SU-DHL-6 (cell line): Measurements from ENCODE around the gene SORCS2.

ENCODE experiments used
- H2AFZ ChIP-seq: fragments of 200-600 bp; sonication (generic); 2 replicates; pipeline ENCODE4 v1.6.1; 2014; ENCODE audit warnings: low read depth, mild to moderate bottlenecking, moderate library complexity, mixed read lengths, antibody characterized with exemption, low read length; ENCODE audit not compliant: severe bottlenecking
- H3F3A ChIP-seq: fragments of 200-600 bp; shearing (Covaris generic); 2 replicates; pipeline ENCODE4 v1.6.0; 2016; ENCODE audit warnings: antibody characterized with exemption, mild to moderate bottlenecking; ENCODE audit not compliant: insufficient read depth
- H3K27ac ChIP-seq: fragments of 200-600 bp; sonication (generic); 2 replicates; pipeline ENCODE4 v1.5.1; 2016; ENCODE audit warnings: low read depth, mild to moderate bottlenecking, low read length, moderate library complexity, mixed read lengths
- H3K27me3 ChIP-seq: fragments of 200-600 bp; sonication (generic), shearing (Covaris generic); 2 replicates; pipeline ENCODE4 v1.6.0; 2014; ENCODE audit warnings: mild to moderate bottlenecking, low read length
- H3K36me3 ChIP-seq: fragments of 200-600 bp; sonication (generic); 2 replicates; pipeline ENCODE4 v1.6.1; 2014; ENCODE audit warnings: mild to moderate bottlenecking, low read length, mixed read lengths
- H3K4me2 ChIP-seq: fragments of 300-600, 200-600 bp; shearing (Covaris generic), sonication (generic); 2 replicates; pipeline ENCODE4 v1.6.0; 2014; ENCODE audit warnings: low read length, low read depth, mild to moderate bottlenecking; ENCODE audit not compliant: poor library complexity, severe bottlenecking
- H3K4me3 ChIP-seq: fragments of 200-600 bp; sonication (generic); 2 replicates; pipeline ENCODE4 v1.5.1; 2014; ENCODE audit warnings: antibody characterized with exemption, low read length, mild to moderate bottlenecking, mixed read lengths; ENCODE audit not compliant: insufficient read depth, poor library complexity, severe bottlenecking
- H3K79me2 ChIP-seq: fragments of 200-600 bp; sonication (generic); 2 replicates; pipeline ENCODE4 v1.6.1; 2014; ENCODE audit warnings: mild to moderate bottlenecking, low read length, moderate library complexity; ENCODE audit not compliant: insufficient read depth
- H3K9ac ChIP-seq: fragments of 200-600 bp; sonication (generic); 2 replicates; pipeline ENCODE4 v1.7.0; 2014; ENCODE audit warnings: mild to moderate bottlenecking, low read length
- H3K9me2 ChIP-seq: fragments of 200-600 bp; sonication (generic); replicated peaks from 2 replicates; pipeline ENCODE4 v1.6.1; 2014; ENCODE audit warnings: low read length; ENCODE audit not compliant: insufficient read depth
- H3K9me3 ChIP-seq: fragments of 200-600 bp; sonication (generic); 2 replicates; pipeline ENCODE4 v1.6.1; 2014; ENCODE audit warnings: low read length, mixed read lengths; ENCODE audit not compliant: insufficient read depth
- H4K20me1 ChIP-seq: fragments of 200-600 bp; sonication (generic); 2 replicates; pipeline ENCODE4 v1.6.1; 2014; ENCODE audit warnings: low read depth, mild to moderate bottlenecking, antibody characterized with exemption, low read length, moderate library complexity, mixed read lengths
- CTCF ChIP-seq: fragments of 200-600 bp; sonication (generic); IDR thresholded peaks from one replicate; pipeline ENCODE4 v1.5.1; 2017; ENCODE audit warnings: antibody characterized with exemption, mild to moderate bottlenecking, low read length, moderate library complexity; ENCODE audit not compliant: insufficient read depth, poor library complexity, severe bottlenecking
- EZH2phosphoT487 ChIP-seq: fragments of 200-600 bp; sonication (generic), shearing (Covaris generic); conservative IDR thresholded peaks from 2 replicates; pipeline ENCODE4 v1.6.1; 2018; ENCODE audit warnings: mild to moderate bottlenecking, antibody characterized with exemption, low read length, moderate library complexity, mixed read lengths

Gene SORCS2

GRCh38 chr4:7475207-7475606 is 282.9 kb downstream of the SORCS2 start:
- Histone ChIP-seq H3K4me2 (no peak overlapping the region), H4K20me1 (no peaks in the 10 kb centered on the region), H3K9me2 (no peaks in the 10 kb centered on the region), H2AFZ (no peak overlapping the region), H3K79me2 (no peaks in the 10 kb centered on the region), H3K27me3 (no peaks in the 10 kb centered on the region), H3K36me3 (no peaks in the 10 kb centered on the region), H3F3A (no peaks in the 10 kb centered on the region), H3K4me3 (no peak overlapping the region), H3K27ac (no peak overlapping the region), H3K9me3 (no peaks in the 10 kb centered on the region), H3K9ac (no peak overlapping the region)
- TF ChIP-seq EZH2phosphoT487 = no peak

GRCh38 chr4:7476820-7477219 is 284.5 kb downstream of the SORCS2 start:
- Histone ChIP-seq H3K9me2 (no peaks in the 10 kb centered on the region), H3K79me2 (no peaks in the 10 kb centered on the region), H3K4me2 (no peak overlapping the region), H3K27ac (no peak overlapping the region), H3K4me3 (no peak overlapping the region), H2AFZ (no peak overlapping the region), H3F3A (no peaks in the 10 kb centered on the region), H4K20me1 (no peaks in the 10 kb centered on the region), H3K27me3 (no peaks in the 10 kb centered on the region), H3K9ac (no peak overlapping the region), H3K36me3 (no peaks in the 10 kb centered on the region), H3K9me3 (no peaks in the 10 kb centered on the region)
- TF ChIP-seq EZH2phosphoT487 = no peak
- no peak for TF ChIP-seq CTCF

- Histone ChIP-seq H3K4me2 (no peak overlapping the region), H3K79me2 (no peaks in the 10 kb centered on the region), H3K9me2 (no peaks in the 10 kb centered on the region), H3K9me3 (no peaks in the 10 kb centered on the region), H2AFZ (no peak overlapping the region), H3K36me3 (no peaks in the 10 kb centered on the region), H3F3A (no peaks in the 10 kb centered on the region), H3K9ac (no peak overlapping the region), H3K27ac (no peak overlapping the region), H3K27me3 (no peaks in the 10 kb centered on the region), H3K4me3 (no peak overlapping the region), H4K20me1 (no peaks in the 10 kb centered on the region)
- TF ChIP-seq CTCF = no peak
- no peak for TF ChIP-seq EZH2phosphoT487
These were observed 285.4 kb downstream of the SORCS2 start for GRCh38 chr4:7477695-7478094.

GRCh38 chr4:7478665-7479064 is 286.3 kb downstream of the SORCS2 start:
- H3K27ac ChIP-seq = no peak overlapping the region
- H3F3A ChIP-seq = no peaks in the 10 kb centered on the region
- H3K9me2 ChIP-seq = no peaks in the 10 kb centered on the region
- H3K27me3 ChIP-seq = no peaks in the 10 kb centered on the region
- H3K4me3 ChIP-seq = no peak overlapping the region
- no peaks in the 10 kb centered on the region for H4K20me1 ChIP-seq
- no peaks in the 10 kb centered on the region for H3K9me3 ChIP-seq
- TF ChIP-seq EZH2phosphoT487 (no peak), CTCF (no peak)
- H3K79me2 ChIP-seq = no peaks in the 10 kb centered on the region
- no peak overlapping the region for H2AFZ ChIP-seq
- no peak overlapping the region for H3K4me2 ChIP-seq
- no peaks in the 10 kb centered on the region for H3K36me3 ChIP-seq
- H3K9ac ChIP-seq = no peak overlapping the region
